Activated naive CD4-positive, alpha-beta T cell treated with anti-CD3 and anti-CD28 coated beads, Interleukin-2, amount 50 U/mL, for 72 hours (primary cell): Measurements from ENCODE around the gene DOCK9. TPM values are rescaled to one million over a fixed set of nuclear protein-coding genes. Genes with fewer than 3 reads are reported as not detected.

ENCODE experiments used
- total RNA-seq, 2 donors: library from RNA; stranded (reverse); gene quantifications; one replicate each; pipeline ENCODE4 v1.2.3, GENCODE V29; 2022

Gene DOCK9
- total RNA-seq, 2 donors from 2014 or later = 32.4 to 60.5 TPM

Other genes starting within 250 kb of the DOCK9 start
- not detected for gene SLC15A1, start 225.4 kb downstream of the DOCK9 start, total RNA-seq
- 10 to 100 TPM; 52.4 to 55.6 TPM for gene UBAC2, start 222.8 kb upstream of the DOCK9 start, total RNA-seq